Spleen (tissue), 11 donors: ENCODE measurements around the gene RNLS. TPM values are rescaled to one million over a fixed set of nuclear protein-coding genes. Genes with fewer than 3 reads are reported as not detected.

ENCODE experiments used
- DNase-seq: peaks from one replicate; pipeline ENCODE4 v3.0.0-alpha.2; 2020
- H3K27ac ChIP-seq, 8 donors: fragments of 200-600 bp; sonication (generic) in 7 of 8; 1 replicate in 4 of 8; 2 replicates in 4 of 8; pipeline versions ENCODE4 v1.5.0 to v1.8.0; 2016 to 2021; ENCODE audit warnings: inconsistent platforms in 4 of 8, mild to moderate bottlenecking in 4 of 8, moderate library complexity in 1 of 8
- H3K27me3 ChIP-seq, 7 donors: fragments of 200-600 bp; sonication (generic) in 6 of 7; replicated peaks in 1 of 7; 1 replicate in 4 of 7; 2 replicates in 3 of 7; pipeline versions ENCODE4 v1.5.0 to v1.8.0; 2016 to 2021; ENCODE audit warnings: inconsistent platforms in 3 of 7, mild to moderate bottlenecking in 1 of 7
- H3K36me3 ChIP-seq, 6 donors: fragments of 200-600 bp; sonication (generic) in 5 of 6; 1 replicate in 4 of 6; 2 replicates in 2 of 6; pipeline versions ENCODE4 v1.5.0 to v1.8.0; 2016 to 2021; ENCODE audit warnings: inconsistent platforms in 2 of 6
- H3K4me1 ChIP-seq, 6 donors: fragments of 200-600 bp; sonication (generic) in 5 of 6; 1 replicate in 3 of 6; 2 replicates in 3 of 6; pipeline versions ENCODE4 v1.5.0 to v1.8.0; 2016 to 2021; ENCODE audit warnings: inconsistent platforms in 3 of 6
- H3K4me3 ChIP-seq, 8 donors: fragments of 200-600 bp; sonication (generic) in 7 of 8; 1 replicate in 4 of 8; 2 replicates in 4 of 8; pipeline versions ENCODE4 v1.5.0 to v1.8.0; 2016 to 2021; ENCODE audit warnings: inconsistent platforms in 4 of 8, mild to moderate bottlenecking in 4 of 8, moderate library complexity in 2 of 8
- H3K9me3 ChIP-seq, 8 donors: fragments of 200-600 bp; sonication (generic) in 7 of 8; 1 replicate in 4 of 8; 2 replicates in 4 of 8; pipeline versions ENCODE4 v1.5.0 to v1.8.0; 2016 to 2021; ENCODE audit warnings: inconsistent platforms in 4 of 8
- CTCF ChIP-seq, 11 experiments: fragments of 200-600 bp in 7 of 11; fragments of 450-650 bp in 4 of 11; sonication (generic) in 4 of 11; IDR thresholded peaks in 8 of 11; conservative IDR thresholded peaks in 3 of 11; 1 replicate in 7 of 11; 2 replicates in 4 of 11; pipeline versions ENCODE4 v1.4.0 to v1.8.0; 2016 to 2021; ENCODE audit warnings: antibody characterized with exemption in 11 of 11, inconsistent platforms in 4 of 11, mild to moderate bottlenecking in 1 of 11
- POLR2A ChIP-seq, 3 donors: fragments of 450-650 bp; IDR thresholded peaks; one replicate each; pipeline ENCODE4 v1.5.1; 2017; ENCODE audit warnings: antibody characterized with exemption in 3 of 3, mild to moderate bottlenecking in 1 of 3
- POLR2AphosphoS5 ChIP-seq, 3 donors: sonication (generic); formaldehyde crosslinking; IDR thresholded peaks; one replicate each; pipeline ENCODE4 v1.5.1; 2017; ENCODE audit warnings: antibody characterized with exemption in 3 of 3
- WGBS, 5 donors: extraction: QIAGEN DNeasy Blood & Tissue Kit in 3 of 5; methylation state at CpG; one replicate each; pipeline versions ENCODE4 v1.1.5 to v1.1.7; 2013 to 2018; 5-methylcytosine and 5-hydroxymethylcytosine counted together
- intact Hi-C: fragments of 100-400 bp; cut with DNase I; formaldehyde crosslinking; loops from one replicate; pipeline ENCODE4 v1.15.0; 2023; ENCODE audit warnings: low total_unique reads
- polyA plus RNA-seq, 3 donors: library from polyadenylated mRNA; stranded (reverse); fragments of 200-250 nt; gene quantifications; one replicate each; pipeline ENCODE4 v1.2.1, GENCODE V29; 2013
- total RNA-seq, 7 donors: library from RNA; depleted of rRNA in 3 of 7; stranded (reverse); fragments of >200 nt in 3 of 7; fragmentation: NEBNext Ultra II Directional in 4 of 7; extraction: Animal tissue kit (Norgen Biotek cat#: 25700) in 4 of 7; gene quantifications; one replicate each; pipeline versions ENCODE4 v1.1.0 to v1.2.1, GENCODE V29; 2016 to 2021
- donor health status: healthy with polysubstance abuse.
- donor health status: DM: no; HTN: no; CAD: no; lungs with moderate emphysema.
- donor health status: DM: no; HTN: no; CAD: no.
- donor health status: Bipolar disorder and iron deficiency.
- donor health status: healthy.
- donor health status: DM: no; HTN: no; CAD: no.
- donor health status: DM: yes; HTN: yes; CAD: no.

The RNLS gene
- total and polyA plus RNA-seq, 10 donors = 4.5 to 28.8 (median 8.5) TPM

- Histone ChIP-seq H3K27ac (peak overlapping the region in 4 of 8 donors; percentile 36 to 52 (median 44)), H3K9me3 (no peaks in the 10 kb centered on the region), H3K4me1 (peaks cover 0 to 3% (median 0%) of the 10 kb centered on the region in 6 donors), H3K36me3 (no peaks in the 10 kb centered on the region), H3K4me3 (no peak overlapping the region), H3K27me3 (no peaks in the 10 kb centered on the region)
- intact Hi-C loops = no loop called here
- DNase-seq = no peak
- no peak for TF ChIP-seq POLR2A (IDR thresholded peaks at IDR 0.05)
- TF ChIP-seq CTCF (IDR thresholded peaks at IDR 0.05 in 8 of 11, conservative IDR thresholded peaks at IDR 0.05 in 3 of 11) = no peak
- no peak for TF ChIP-seq POLR2AphosphoS5 (IDR thresholded peaks at IDR 0.05)
- WGBS, 5 donors = 80 to 92% (median 84%) methylated on average over 1 of the region's 1 CpG
These were observed 42.8 kb downstream of the RNLS start for GRCh38 chr10:88540351-88540750.

- H3K4me1 ChIP-seq = peaks cover 0 to 3% (median 0%) of the 10 kb centered on the region in 6 donors
- 34 to 67% (median 65%) methylated on average over 2 of the region's 2 CpGs for WGBS, 5 donors
- H3K4me3 ChIP-seq = no peak overlapping the region
- TF ChIP-seq POLR2AphosphoS5 (IDR thresholded peaks at IDR 0.05) (no peak), CTCF (IDR thresholded peaks at IDR 0.05 in 8 of 11, conservative IDR thresholded peaks at IDR 0.05 in 3 of 11) (no peak), POLR2A (IDR thresholded peaks at IDR 0.05) (no peak)
- peak overlapping the region in 6 of 8 donors; percentile 22 to 55 (median 32) for H3K27ac ChIP-seq
- intact Hi-C loops = no loop called here
- H3K9me3 ChIP-seq = no peaks in the 10 kb centered on the region
- H3K27me3 ChIP-seq = no peaks in the 10 kb centered on the region
- H3K36me3 ChIP-seq = no peaks in the 10 kb centered on the region
- DNase-seq = no peak
These were observed 45.1 kb downstream of the RNLS start for GRCh38 chr10:88538048-88538447.

GRCh38 chr10:88537322-88537721 lies 45.8 kb downstream of the RNLS start:
- TF ChIP-seq POLR2A (IDR thresholded peaks at IDR 0.05) (no peak), CTCF (IDR thresholded peaks at IDR 0.05 in 8 of 11, conservative IDR thresholded peaks at IDR 0.05 in 3 of 11) (no peak), POLR2AphosphoS5 (IDR thresholded peaks at IDR 0.05) (no peak)
- WGBS, 5 donors = 78 to 93% (median 86%) methylated on average over 2 of the region's 2 CpGs
- H3K27ac ChIP-seq = peak overlapping the region in 6 of 8 donors; percentile 2 to 55 (median 32)
- intact Hi-C loops = no loop called here
- no peak overlapping the region for H3K4me3 ChIP-seq
- no peaks in the 10 kb centered on the region for H3K27me3 ChIP-seq
- H3K36me3 ChIP-seq = no peaks in the 10 kb centered on the region
- H3K4me1 ChIP-seq = no peaks in the 10 kb centered on the region
- no peaks in the 10 kb centered on the region for H3K9me3 ChIP-seq
- DNase-seq = no peak

GRCh38 chr10:88536437-88536836 lies 46.7 kb downstream of the RNLS start:
- TF ChIP-seq POLR2AphosphoS5 (IDR thresholded peaks at IDR 0.05) (no peak), CTCF (IDR thresholded peaks at IDR 0.05 in 8 of 11, conservative IDR thresholded peaks at IDR 0.05 in 3 of 11) (no peak), POLR2A (IDR thresholded peaks at IDR 0.05) (no peak)
- 89 to 97% (median 94%) methylated on average over 4 of the region's 4 CpGs for WGBS, 5 donors
- Histone ChIP-seq H3K9me3 (no peaks in the 10 kb centered on the region), H3K4me3 (no peak overlapping the region), H3K27ac (peak overlapping the region in 2 of 8 donors; percentile 29 to 32), H3K36me3 (no peaks in the 10 kb centered on the region), H3K27me3 (no peaks in the 10 kb centered on the region), H3K4me1 (no peaks in the 10 kb centered on the region)
- intact Hi-C loops = no loop called here
- no peak for DNase-seq
